Measurements from ENCODE around the gene TSPAN2.

DNA sequence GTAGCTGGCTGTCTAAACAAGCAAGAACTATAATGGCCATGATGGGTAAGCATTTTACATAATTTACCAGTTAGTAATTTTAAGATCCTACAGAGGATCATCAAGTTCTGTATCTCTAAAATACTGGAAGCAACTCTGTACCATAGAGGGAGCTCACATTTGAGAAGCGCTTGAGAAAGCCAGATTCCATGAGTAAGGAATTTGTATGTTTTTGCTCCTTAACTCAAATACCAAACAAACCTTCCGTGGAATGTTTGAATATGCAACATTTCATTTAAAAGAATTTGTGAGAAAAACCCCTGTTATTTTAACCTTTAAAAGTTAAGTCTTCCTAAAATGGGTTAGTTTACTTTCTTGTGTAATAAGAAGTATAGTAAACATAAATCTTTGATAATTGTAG lies 57.7 kb downstream of the TSPAN2 start:
- TF ChIP-seq ATF7 (IDR thresholded peaks at IDR 0.05) (no peak), NFYB (IDR thresholded peaks at IDR 0.05; ENCODE audit: extremely low read depth, insufficient read length) (no peak), ARNT (IDR thresholded peaks at IDR 0.05) (no peak)
- TF ChIP-seq, protein P1, sequence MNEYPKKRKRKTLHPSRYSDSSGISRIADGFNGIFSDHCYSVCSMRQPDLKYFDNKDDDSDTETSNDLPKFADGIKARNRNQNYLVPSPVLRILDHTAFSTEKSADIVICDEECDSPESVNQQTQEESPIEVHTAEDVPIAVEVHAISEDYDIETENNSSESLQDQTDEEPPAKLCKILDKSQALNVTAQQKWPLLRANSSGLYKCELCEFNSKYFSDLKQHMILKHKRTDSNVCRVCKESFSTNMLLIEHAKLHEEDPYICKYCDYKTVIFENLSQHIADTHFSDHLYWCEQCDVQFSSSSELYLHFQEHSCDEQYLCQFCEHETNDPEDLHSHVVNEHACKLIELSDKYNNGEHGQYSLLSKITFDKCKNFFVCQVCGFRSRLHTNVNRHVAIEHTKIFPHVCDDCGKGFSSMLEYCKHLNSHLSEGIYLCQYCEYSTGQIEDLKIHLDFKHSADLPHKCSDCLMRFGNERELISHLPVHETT (CRISPR knock-in tag; conservative IDR thresholded peaks at IDR 0.05 in 1 of 2, IDR thresholded peaks at IDR 0.05 in 1 of 2) = no peak

All from K562 (cell line).